CD4-positive, alpha-beta T cell treated with Interleukin-6 at 100 ng/mL for 8 hours (primary cell): ENCODE data around the gene HUNK.
A peak's percentile ranks its signal among the peaks of the same experiment; 100 is the strongest.
"Not testable (repeated sequence)": the region's sequence is repeated elsewhere in the genome, so short reads cannot be mapped to it uniquely, and the experiment has no call there.

Experiments
- DNase-seq: peaks from one replicate; pipeline ENCODE4 v3.0.0-alpha.2; 2020; ENCODE audit warnings: mixed read lengths, low spot score

The HUNK gene

DNA sequence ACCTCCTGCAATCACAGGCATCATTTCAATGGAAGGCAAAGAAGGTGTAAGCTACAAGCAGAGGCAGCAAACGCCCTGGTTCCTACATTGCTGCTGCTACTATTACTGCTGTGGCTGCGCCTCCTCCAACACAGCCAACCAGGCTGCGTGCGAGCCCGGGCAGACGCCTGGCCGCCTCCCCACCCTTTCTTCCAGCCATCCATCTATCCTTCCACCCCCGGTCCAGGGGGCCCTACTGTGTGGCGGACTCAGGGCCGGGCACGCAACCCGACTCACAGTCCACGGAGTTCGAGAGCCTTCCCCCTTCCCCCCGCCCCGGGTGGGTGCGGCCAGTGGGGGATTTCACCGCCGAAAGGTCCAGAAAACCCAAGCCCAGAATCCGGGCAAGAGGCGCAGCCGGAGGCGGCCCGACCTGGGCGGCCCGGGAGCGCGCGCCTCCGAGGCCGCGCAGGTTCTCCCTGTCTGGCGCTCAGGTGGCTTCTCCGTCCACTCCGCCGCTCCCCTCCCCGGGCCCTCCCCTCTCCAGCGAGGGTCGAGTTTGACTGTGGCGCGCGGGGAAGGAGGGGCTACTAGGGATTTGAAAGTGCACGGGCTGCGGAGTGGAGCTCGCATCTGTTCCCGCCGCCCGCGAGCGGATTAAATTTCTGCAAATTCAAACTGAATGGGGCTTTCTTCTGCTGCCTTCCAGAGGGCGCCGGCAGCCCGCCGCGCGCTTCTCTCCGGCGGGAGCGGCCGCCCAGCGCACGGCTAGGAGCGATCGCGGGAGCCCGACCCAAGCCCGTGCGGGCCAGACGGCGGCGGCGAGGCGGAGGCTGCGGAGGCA lies at the start of gene HUNK:
Gene HUNK (plus strand): TSS at position 569 of the 823 bp plus-strand sequence. CDS start 655 bp downstream, outside the sequence.
- DNase-seq = no peak

GRCh38 chr21:31829736-31830472 lies 42.9 kb upstream of the HUNK start:
- no peak for DNase-seq

GRCh38 chr21:31830701-31831100 lies 42.1 kb upstream of the HUNK start:
- no peak for DNase-seq

DNA sequence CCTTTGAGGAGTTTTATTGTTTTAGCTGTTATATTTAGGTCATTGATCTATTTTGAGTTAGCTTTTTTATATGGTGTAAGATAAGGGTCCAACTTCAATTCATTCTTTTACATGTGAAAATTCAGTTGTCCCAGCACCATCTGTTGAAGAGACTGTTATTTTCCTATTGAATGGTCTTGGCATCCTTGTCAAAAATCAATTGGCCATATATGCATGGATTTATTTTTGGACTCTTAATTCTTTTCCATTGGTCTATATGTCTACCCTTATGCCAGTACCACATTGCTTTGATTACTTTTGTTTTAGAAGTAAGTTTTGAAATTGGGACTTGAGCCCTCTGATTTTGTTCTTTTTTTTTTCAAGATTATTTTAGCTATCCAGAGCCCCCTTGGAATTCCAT lies 35.8 kb upstream of the HUNK start:
- no peak for DNase-seq

DNA sequence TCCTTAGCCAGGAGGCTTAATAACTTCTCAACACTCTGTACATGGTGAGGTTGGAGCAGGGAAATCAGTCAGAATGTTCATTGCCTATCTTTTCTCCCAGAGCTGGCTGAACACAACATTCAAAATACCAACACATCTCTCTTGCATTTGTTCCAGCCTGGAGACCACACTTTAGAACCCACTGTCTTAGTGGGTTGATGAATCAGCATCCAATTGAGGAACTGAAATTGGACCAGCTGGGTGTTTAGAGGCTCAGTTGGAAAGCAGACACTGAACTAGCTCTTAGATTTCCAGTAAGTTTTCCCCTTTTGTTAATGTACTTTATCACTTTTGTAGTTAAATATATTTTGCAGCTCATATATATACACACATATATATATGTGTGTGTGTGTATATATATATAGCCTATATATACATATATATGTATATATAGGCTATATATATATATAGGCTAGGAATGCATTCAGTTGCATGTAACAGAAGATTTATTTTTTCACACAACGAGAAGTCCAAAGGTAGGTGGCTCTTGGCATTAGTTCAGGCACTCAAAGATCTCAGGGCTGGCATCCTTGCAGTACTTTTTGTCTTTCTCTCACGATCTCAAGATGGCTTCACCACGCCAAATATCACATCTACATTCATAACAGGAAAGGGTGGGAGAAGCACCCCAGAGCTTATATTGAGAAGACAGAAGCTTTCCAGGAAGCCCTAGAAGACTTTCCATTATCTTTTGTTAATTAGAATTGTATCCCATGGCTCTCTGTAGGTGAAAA lies 35.0 kb upstream of the HUNK start:
- DNase-seq = no peak

DNA sequence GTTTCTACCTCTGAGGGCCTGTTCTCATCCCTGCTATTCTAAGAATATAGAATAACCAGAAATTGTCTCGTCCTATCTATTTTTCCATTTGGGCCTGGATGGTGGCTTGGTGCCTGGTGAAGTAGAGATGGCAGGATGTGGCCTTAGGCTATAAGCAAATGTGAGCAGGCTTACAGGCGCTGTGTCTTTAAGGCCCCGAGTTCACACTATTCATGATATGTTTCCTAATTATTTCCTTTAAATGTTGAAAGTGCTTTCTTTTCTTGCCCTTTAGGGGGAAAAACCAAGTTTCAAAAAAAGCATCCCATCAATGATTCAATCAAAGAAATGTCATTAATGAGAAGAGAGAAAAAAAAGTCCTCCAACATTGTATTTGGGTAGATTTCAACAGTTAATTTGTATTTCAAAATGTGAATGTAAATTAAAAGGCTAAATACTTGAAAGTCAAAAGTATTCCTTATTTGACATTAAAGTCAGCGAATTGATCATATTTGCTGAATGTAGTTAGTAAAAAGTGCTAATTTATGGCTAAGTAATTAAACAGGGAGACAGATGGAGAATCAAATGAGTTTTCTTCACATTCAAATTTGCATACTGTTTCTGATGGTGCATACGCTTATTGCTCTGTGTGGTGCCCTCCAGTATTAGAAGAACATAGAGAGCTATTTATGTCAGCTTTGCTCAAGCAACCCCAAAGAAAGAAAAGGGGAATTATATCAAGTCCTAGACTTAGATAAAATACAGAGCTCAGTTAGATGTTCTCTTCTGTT lies 34.0 kb upstream of the HUNK start:
- no peak for DNase-seq

DNA sequence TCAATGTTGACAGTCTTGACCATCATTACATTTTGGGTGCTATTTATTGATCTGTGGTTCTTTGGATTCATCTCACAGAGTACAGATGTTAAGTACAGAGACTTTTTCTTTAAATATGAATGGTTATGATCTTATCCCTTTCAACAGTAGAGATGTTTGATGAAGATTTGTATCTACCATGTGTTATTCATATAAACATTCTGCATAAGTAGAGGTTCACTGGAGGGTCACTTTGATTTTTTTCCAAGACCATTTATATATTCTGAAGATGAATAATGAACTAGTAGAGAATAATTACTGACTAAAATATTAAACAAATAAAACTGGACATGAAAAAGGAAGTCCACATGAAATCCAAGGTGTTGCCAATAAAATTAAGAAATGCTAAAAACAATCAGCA lies 28.6 kb upstream of the HUNK start:
- no peak for DNase-seq

DNA sequence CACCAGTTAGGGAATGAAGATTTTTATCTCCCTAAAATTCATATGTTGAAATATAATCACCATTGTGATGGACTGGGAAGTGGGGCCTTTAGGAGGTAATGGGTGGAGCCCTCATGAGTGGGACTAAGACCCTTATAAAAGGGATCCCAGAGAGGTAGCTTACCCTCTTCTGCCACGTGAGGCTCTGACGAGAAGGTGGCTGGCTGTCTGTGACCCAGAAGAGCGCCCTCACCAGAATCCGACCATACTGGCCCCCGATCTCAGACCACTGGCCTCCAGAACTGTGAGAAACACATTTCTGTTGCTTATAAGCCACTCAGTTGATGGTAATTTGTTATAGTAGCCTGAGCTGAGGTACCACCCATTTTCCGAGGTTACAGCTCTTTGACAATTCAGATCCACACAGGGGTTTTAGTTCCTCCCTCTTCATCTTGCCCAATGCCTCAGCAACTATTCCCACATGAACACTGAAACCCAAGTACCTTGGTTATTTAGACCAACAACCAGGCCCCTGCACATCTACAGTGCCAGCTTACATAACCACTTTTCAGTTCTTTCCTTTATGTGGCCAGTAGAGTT lies 27.6 kb upstream of the HUNK start:
- no peak for DNase-seq

DNA sequence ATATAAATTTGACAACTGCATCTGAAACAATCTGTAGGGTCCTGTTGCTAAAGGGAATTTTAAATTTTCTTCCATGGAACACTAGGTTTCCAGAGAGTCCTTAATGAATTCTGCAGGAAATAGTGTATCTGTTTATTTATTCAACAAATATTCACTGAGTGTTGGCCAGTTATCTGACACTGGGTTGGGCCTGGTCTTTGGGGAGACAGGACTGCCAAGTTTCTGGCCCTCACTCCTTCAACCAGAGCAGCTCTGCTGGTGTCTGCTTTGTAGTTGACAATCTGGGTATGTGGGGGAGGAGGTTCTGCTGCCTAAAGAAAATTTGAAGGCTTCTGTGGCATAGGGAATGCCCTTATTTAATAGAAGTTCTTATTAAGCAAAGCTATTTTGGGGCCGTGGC lies 26.1 kb upstream of the HUNK start:
- no peak for DNase-seq

- DNase-seq = no peak
Observed at GRCh38 chr21:31847761-31848160, 25.1 kb upstream of the HUNK start.

DNA sequence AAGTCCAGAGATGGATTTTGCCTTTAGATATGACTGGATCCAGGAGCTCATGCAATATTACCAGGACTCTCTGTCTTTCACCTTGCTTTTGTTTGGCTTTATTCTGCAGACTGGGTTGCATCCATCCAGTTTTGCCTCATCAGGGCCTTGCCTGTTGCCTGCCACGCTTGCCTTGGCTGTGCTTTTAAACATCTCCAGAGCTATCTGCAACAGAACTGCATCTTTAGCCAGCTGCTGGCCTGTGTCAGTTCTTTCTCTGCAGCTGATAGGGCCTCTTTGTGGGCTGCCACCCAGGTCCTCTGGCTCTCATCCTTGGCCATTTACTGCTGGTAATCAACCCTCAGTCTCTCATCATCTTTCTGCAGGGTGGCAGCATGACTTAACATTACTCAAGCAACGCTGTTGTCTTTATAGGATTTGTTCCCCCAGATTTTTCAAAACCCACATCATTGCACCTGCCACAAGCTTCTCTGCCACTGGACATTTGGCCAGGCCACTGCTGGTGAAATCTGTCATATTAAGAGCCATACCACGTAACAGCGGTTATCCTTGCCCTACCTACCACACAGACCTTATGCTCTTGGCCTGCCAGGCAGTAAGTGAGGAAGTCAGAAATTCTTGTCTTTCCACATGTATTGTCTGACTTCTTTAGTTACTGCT lies 24.4 kb upstream of the HUNK start:
- DNase-seq = no peak

- DNase-seq = no peak
Observed at GRCh38 chr21:31850886-31851285, 21.9 kb upstream of the HUNK start.

GRCh38 chr21:31855180-31855579 lies 17.6 kb upstream of the HUNK start:
- DNase-seq = no peak

- no peak for DNase-seq
Observed at GRCh38 chr21:31857096-31857495, 15.7 kb upstream of the HUNK start.

GRCh38 chr21:31857631-31858030 lies 15.2 kb upstream of the HUNK start:
- not testable (repeated sequence) for DNase-seq

- DNase-seq = no peak
Observed at GRCh38 chr21:31860851-31861250, 12.0 kb upstream of the HUNK start.

DNA sequence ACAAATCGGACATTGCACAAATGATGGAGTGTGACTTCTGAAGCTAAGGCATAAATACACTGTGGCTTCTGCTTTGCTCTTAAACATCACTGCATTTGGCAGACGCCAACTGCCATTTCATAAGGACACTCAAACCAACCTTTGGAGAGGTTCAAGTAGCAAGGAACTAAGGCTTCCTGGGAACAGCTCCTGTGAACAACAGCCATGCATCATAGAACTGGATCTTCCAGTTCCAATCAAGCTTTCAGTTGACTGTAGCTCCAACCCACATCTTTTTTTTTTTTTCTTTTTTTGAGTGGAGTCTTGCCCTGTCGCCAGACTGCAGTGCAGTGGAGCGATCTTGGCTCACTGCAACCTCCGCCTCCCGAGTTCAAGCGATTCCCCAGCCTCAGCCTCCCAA lies 10.7 kb upstream of the HUNK start:
- DNase-seq = no peak

- DNase-seq = no peak
Observed at GRCh38 chr21:31865429-31865970, 7.3 kb upstream of the HUNK start.

DNA sequence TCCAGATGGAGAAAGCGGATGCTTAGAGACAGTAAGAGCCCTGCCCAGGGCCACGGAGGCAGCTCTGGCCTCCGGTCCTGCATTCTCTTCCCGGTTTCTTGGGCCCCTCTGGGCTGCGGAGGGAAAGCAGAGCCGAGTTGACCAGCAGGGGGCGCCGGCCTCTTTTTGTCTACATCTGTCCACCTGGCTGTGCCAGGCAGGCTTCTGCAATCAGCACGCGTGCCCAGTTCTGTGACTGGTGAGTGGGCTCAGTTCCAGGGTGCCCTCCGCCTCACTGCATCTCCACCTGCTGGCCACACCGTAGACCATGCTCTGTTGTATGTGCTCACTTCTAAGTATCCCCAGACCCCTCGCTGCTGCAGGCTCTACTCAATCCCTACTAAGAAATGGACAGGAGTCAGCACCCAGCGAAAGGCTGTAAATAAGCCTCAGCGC lies 6.7 kb upstream of the HUNK start:
- peak; percentile 49 for DNase-seq

DNA sequence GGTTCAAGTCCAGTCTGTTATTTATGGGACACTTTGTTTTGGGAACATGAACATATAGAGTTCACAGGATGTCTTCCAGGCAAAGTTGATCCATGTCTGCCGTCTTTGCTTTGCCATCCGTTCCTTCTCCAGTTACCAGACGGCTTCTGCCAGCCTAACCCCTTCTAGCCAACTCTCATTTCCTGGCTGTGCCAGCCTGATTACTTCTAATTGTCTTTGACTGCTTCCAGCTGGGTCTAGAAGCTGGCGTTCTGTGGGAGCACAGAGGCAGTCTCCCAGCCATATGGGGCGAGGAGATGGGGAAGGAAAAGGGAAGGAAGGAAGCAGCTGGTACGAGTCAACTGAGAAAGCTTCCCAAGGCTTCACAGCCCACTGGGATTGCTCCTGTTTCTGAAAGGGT lies 3.1 kb upstream of the HUNK start:
- no peak for DNase-seq
